ENCODE data around the gene N4BP2L1.
"Not testable (repeated sequence)": the region's sequence is repeated elsewhere in the genome, so short reads cannot be mapped to it uniquely, and the experiment has no call there.

Gene N4BP2L1

GRCh38 chr13:32391101-32391619 lies 36.8 kb downstream of the N4BP2L1 start:
- DNase-seq (ENCODE audit: low read depth in 2 of 2), result no peak

DNA sequence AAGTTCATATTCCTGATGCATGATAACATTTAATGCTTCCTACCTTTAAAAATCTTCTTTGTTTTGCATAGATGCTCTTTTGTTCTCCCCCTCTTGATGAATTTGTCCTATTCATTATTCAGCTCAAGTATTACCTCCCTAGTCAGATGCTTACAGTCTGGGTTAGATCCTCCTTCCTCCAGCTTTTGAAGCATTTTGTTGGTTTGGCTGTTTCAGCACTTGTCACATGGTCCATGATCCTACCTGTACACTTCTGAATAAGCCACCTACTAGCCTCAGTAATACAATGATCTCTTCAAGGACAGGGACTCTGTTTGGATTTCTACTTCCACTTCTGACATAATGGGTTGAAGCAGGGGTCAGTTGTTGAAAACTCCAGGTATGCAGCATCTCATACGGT lies 37.4 kb downstream of the N4BP2L1 start:
- no peak for DNase-seq (ENCODE audit: low read depth in 2 of 2)

GRCh38 chr13:32390048-32390447 lies 37.9 kb downstream of the N4BP2L1 start:
- DNase-seq (ENCODE audit: low read depth in 2 of 2), result no peak

DNA sequence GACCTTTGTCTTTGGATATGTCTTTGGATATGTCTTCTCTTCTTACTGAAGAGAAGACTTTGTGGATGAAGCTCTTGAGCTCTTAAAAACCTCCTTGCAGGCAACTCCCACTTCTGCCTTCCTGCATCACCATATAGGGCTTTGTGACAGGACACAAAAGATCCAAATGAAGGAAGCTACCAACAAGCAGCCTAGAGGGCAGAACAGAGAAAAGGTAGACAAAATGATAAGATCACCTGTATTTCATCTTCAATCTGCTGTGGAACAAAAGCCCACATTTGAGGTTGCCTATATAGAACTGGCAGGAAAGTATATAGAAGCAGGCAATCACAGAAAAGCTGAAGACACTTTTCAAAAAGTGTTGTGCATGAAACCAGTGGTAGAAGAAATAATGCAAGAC lies 42.5 kb downstream of the N4BP2L1 start:
- DNase-seq (ENCODE audit: low read depth in 2 of 2), result no peak

GRCh38 chr13:32384702-32385101 lies 43.2 kb downstream of the N4BP2L1 start:
- DNase-seq (ENCODE audit: low read depth in 2 of 2), result no peak

- no peak for DNase-seq (ENCODE audit: low read depth in 2 of 2)
Observed at GRCh38 chr13:32383836-32384618, 43.9 kb downstream of the N4BP2L1 start.

GRCh38 chr13:32381539-32381938 lies 46.4 kb downstream of the N4BP2L1 start:
- DNase-seq (ENCODE audit: low read depth in 2 of 2), result no peak

GRCh38 chr13:32378012-32378411 lies 49.9 kb downstream of the N4BP2L1 start:
- no peak for DNase-seq (ENCODE audit: low read depth in 2 of 2)

DNA sequence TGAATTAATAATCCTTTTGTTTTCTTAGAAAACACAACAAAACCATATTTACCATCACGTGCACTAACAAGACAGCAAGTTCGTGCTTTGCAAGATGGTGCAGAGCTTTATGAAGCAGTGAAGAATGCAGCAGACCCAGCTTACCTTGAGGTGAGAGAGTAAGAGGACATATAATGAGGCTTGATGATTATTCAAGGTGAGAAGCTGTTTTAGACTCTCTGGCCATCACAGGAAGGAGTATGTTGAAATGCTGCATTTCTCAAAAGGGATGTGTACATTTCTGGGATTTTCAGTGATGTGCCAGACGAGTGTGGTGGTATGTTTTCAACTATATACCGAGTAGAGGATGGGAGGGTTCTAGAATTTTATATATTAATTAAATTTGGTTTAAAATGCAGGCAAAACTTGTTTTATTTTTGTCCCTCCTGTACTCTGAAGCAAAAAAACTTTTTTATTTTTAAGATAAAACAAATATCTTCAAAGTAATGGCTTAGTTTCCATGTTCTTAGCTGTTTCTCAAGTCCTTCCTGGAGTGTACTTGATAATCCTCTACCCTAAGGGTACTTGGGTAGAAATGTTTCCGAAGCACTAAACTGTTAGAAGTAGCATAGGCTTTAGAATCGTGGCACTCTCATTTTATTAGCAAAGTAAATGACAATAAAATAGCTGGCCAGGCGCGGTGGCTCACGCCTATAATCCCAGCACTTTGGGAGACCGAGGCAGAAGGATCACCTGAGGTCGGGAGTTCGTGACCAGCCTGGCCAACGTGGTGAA lies 51.1 kb downstream of the N4BP2L1 start:
- DNase-seq (ENCODE audit: low read depth in 2 of 2), result no peak

GRCh38 chr13:32370805-32371204 lies 57.1 kb downstream of the N4BP2L1 start:
- no peak for DNase-seq (ENCODE audit: low read depth in 2 of 2)

GRCh38 chr13:32362574-32362973 lies 65.4 kb downstream of the N4BP2L1 start:
- no peak for DNase-seq (ENCODE audit: low read depth in 2 of 2)

DNA sequence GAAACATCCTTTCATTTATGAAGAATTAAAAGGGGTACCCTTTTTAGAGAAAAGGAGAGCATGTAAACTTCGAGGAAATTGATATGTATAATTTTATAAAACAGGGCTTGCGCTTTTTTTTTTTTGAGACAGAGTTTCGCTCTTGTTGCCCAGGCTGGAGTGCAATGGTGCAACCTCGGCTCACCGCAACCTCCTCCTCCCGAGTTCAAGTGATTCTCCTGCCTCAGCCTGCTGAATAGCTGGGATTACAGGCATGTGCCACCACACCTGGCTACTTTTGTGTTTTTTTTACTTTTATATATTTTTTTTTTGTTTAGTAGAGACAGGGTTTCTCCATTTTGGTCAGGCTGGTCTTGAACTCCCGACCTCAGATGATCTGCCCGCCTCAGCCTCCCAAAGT lies 72.0 kb downstream of the N4BP2L1 start:
- DNase-seq (ENCODE audit: low read depth in 2 of 2), result not testable (repeated sequence)

DNA sequence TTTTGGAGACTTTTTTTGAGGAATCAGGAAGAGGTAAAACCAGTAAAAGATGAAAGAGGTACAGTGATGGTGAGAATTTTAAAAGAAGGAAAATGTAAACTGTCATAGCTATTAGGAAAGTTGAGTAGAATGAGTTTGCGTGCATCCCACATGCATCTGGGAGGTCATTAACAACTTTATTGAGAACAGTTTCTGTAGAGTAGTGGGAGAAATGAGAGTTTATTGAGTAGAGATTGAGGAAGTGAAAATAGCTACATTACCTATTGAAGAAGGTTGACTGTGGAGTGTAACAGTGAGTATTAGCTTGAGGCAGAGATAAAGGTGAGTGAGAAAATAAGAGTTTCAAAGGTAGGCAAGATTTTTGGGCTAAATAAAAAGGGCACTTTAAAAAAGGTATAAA lies 73.9 kb downstream of the N4BP2L1 start:
- no peak for DNase-seq (ENCODE audit: low read depth in 2 of 2)

DNA sequence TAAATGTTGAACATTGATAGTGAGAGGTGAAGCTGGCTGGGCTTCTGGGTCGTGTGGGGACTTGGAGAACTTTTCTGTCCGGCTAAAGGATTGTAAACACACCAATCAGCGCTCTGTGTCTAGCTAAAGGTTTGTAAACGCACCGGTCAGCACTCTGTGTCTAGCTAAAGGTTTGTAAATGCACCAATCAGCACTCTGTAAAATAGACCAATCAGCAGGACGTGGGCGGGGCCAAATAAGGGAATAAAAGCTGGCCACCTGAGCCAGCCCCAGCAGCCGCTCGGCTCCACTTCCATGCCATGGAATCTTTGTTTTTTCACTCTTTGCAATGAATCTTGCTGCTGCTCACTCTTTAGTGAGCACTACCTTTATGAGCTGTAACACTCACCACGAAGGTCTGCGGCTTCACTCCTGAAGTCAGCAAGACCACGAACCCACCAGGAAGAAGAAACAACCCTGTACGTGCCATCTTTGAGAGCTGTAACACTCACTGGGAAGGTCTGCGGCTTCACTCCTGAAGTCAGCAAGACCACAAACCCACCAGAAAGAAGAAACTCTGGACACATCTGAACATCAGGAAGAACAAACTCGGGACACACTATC lies 77.0 kb downstream of the N4BP2L1 start:
- DNase-seq (ENCODE audit: low read depth in 2 of 2), result not testable (repeated sequence)
